ENCODE results near the gene UBE2QL1. TPM values are rescaled to one million over a fixed set of nuclear protein-coding genes. Genes with fewer than 3 reads are reported as not detected.

Gene UBE2QL1
- polyA plus RNA-seq, 2 of the 4 experiments (the other 2 are of a cell fraction): 0.04 TPM

- WGBS (ENCODE audit: missing lambda C conversion rate): 5% methylated on average over 5 of the region's 5 CpGs
- no peak for FAIRE-seq
- H3K9me3 ChIP-seq: peaks cover 33% of the 10 kb centered on the region
- no peak overlapping the region for H3K4me2 ChIP-seq
- no peaks in the 10 kb centered on the region for H3K4me1 ChIP-seq
- TF ChIP-seq CBX8 (IDR thresholded peaks at IDR 0.05) (no peak), RARB (CRISPR knock-in tag; IDR thresholded peaks at IDR 0.05) (no peak), RFX5 (IDR thresholded peaks at IDR 0.05) (no peak), HOXB5 (CRISPR knock-in tag; IDR thresholded peaks at IDR 0.05) (no peak), HDAC2 (IDR thresholded peaks at IDR 0.05) (no peak), CTCF (IDR thresholded peaks at IDR 0.05) (no peak), PBX3 (IDR thresholded peaks at IDR 0.05) (no peak), POLR2A (IDR thresholded peaks at IDR 0.05; ENCODE audit: low read length) (no peak), RCOR1 (IDR thresholded peaks at IDR 0.05; ENCODE audit: low read depth, low read length) (no peak), NFE2L2 (conservative IDR thresholded peaks at IDR 0.05; ENCODE audit: low read length) (no peak)
- TF ChIP-seq, protein P1, sequence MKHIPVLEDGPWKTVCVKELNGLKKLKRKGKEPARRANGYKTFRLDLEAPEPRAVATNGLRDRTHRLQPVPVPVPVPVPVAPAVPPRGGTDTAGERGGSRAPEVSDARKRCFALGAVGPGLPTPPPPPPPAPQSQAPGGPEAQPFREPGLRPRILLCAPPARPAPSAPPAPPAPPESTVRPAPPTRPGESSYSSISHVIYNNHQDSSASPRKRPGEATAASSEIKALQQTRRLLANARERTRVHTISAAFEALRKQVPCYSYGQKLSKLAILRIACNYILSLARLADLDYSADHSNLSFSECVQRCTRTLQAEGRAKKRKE (CRISPR knock-in tag; IDR thresholded peaks at IDR 0.05; ENCODE audit: low read depth): no peak
- no peak overlapping the region for H3K27ac ChIP-seq
- CTCF ChIA-PET: interaction anchor here (0.7 to 2.4 kb wide), 3 partner anchors 9 to 36 kb away, joined by 3 to 5 read pairs (median 3); partner anchors contain the start of gene UBE2QL1
- DNase-seq (ENCODE audit: low read depth in 1 of 2, low spot score in 1 of 2): no peak
- H3K4me3 ChIP-seq: no peak overlapping the region
- ATAC-seq: no peak
- POLR2A ChIA-PET: no interaction called here
Measured at GRCh38 chr5:6439588-6440550, 8.8 kb upstream of the UBE2QL1 start.

DNA sequence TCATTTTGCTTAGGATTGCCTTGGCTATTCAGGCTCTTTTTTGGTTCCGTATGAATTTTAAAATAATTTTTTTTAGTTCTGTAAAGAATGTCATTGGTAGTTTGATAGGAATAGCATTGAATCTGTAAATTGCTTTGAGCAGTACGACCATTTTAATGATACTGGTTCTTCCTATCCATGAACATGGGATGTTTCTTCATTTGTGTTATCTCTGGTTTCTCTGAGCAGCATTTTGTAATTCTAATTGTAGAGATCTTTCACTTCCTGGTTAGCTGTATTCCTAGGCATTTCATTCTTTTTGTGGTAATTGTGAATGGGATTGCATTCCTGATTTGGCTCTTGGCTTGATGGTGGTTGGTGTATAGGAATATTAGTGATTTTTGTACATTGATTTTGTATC is 6.3 kb upstream of the UBE2QL1 start:
- Histone ChIP-seq H3K27ac (no peak overlapping the region), H3K4me3 (no peak overlapping the region), H3K4me2 (no peak overlapping the region), H3K4me1 (no peaks in the 10 kb centered on the region), H3K9me3 (peaks cover 33% of the 10 kb centered on the region)
- TF ChIP-seq ESRRA (IDR thresholded peaks at IDR 0.05; ENCODE audit: borderline replicate concordance, low read length) (no peak), GATA3 (IDR thresholded peaks at IDR 0.05; ENCODE audit: borderline replicate concordance) (no peak), EHMT2 (IDR thresholded peaks at IDR 0.05; ENCODE audit: low read depth) (no peak), CBX2 (IDR thresholded peaks at IDR 0.05; ENCODE audit: borderline replicate concordance, low read depth) (no peak), MAZ (IDR thresholded peaks at IDR 0.05; ENCODE audit: borderline replicate concordance, low read depth, low read length) (no peak), HDAC2 (IDR thresholded peaks at IDR 0.05) (no peak), BHLHE40 (IDR thresholded peaks at IDR 0.05; ENCODE audit: low read depth, low read length) (no peak), KDM1A (IDR thresholded peaks at IDR 0.05; ENCODE audit: low read depth) (no peak), RAD21 (conservative IDR thresholded peaks at IDR 0.05 in 1 of 2, IDR thresholded peaks at IDR 0.05 in 1 of 2) (no peak), POLR2AphosphoS2 (conservative IDR thresholded peaks at IDR 0.05; ENCODE audit: low read length) (no peak), HES2 (IDR thresholded peaks at IDR 0.05) (no peak), NFE2L2 (conservative IDR thresholded peaks at IDR 0.05; ENCODE audit: low read length) (no peak), SREBF2 (IDR thresholded peaks at IDR 0.05) (no peak), EHF (CRISPR knock-in tag; IDR thresholded peaks at IDR 0.05) (no peak), RNF2 (IDR thresholded peaks at IDR 0.05; ENCODE audit: borderline replicate concordance, low read depth) (no peak)
- FAIRE-seq (no peak), ATAC-seq (no peak), DNase-seq (ENCODE audit: low read depth in 1 of 2, low spot score in 1 of 2) (no peak)
- CTCF ChIA-PET: no interaction called here
- POLR2A ChIA-PET: no interaction called here
- 17% methylated on average over 2 of the region's 2 CpGs for WGBS (ENCODE audit: missing lambda C conversion rate)
